Mucosa of gallbladder (tissue), 1 donor: ENCODE measurements around the gene PHOSPHO1. TPM values are rescaled to one million over a fixed set of nuclear protein-coding genes. Genes with fewer than 3 reads are reported as not detected.
"Not testable (repeated sequence)": the region's sequence is repeated elsewhere in the genome, so short reads cannot be mapped to it uniquely, and the experiment has no call there.

Experiments used
- DNase-seq: peaks from one replicate; pipeline ENCODE4 v3.0.0-alpha.2; 2020; ENCODE audit warnings: low spot score
- total RNA-seq: library from RNA; stranded (reverse); gene quantifications from one replicate; pipeline ENCODE4 v1.2.1, GENCODE V29; 2021
- donor health status: DM: no; HTN: no; CAD: no.

PHOSPHO1 gene
- total RNA-seq, 1 donor from 2014 or later, result 0.23 TPM

GRCh38 chr17:49193513-49194296, 36.9 kb downstream of the PHOSPHO1 start:
- DNase-seq, result peak; percentile 38

- peak; percentile 95 for DNase-seq
Observed at GRCh38 chr17:49191917-49192741, 38.5 kb downstream of the PHOSPHO1 start.

GRCh38 chr17:49191409-49191916, 39.1 kb downstream of the PHOSPHO1 start:
- no peak for DNase-seq

DNA sequence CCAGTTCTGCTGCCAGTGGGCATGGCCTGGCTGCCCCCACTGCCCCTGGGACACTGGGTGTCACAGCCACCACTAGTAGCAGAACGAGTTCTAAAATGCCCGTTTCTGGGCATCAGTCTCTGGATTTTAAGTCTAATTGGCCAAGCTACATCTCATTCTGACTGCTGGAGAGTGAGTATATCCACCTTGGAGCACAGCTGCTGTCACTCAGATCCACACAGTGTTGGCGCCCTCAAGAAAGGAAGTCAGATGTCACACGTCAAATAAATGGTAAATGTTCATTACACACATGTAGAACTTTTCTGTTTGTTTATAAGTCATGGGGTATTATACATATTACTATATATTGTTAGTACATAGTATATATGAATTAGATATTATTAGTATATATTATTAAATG, 39.7 kb downstream of the PHOSPHO1 start:
- no peak for DNase-seq

GRCh38 chr17:49187301-49187700, 43.3 kb downstream of the PHOSPHO1 start:
- DNase-seq, result no peak

GRCh38 chr17:49185381-49185780, 45.2 kb downstream of the PHOSPHO1 start:
- DNase-seq, result not testable (repeated sequence)

DNA sequence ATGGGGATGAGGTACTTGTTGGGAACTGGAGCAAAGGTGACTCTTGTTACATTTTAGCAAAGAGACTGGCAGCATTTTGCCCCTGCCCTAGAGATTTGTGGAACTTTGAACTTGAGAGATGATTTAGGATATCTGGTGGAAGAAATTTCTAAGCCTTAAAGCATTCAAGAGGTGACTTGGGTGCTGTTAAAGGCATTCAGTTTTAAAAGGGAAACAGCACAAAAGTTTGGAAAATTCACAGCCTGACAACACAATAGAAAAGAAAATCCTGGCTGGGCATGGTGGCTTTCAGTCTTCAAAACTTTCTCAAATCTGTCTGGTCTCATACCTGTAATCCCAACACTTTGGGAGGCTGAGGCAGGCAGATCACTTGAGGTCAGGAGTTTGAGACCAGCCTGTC, 46.1 kb downstream of the PHOSPHO1 start:
- not testable (repeated sequence) for DNase-seq

DNA sequence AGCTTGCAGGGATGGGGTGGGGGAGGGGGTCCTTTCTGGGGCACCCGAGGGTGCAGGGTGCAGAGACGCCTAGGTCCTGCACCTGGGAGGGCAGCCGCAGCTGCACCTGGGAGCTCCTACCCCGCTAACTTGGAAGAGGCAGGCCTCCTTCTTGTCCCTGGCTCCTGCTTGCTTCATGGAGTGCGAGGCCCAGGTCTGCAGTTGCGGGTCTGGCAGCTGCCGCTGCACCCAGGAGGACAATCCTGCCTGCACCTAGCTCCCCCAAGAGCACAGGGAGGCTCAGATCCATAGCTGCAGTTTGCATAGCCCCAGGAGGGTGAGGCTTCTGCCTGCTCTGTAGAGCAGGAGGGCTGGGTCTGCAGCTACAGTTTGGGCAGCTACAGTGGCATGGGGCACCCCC, 46.8 kb downstream of the PHOSPHO1 start:
- DNase-seq, result no peak

DNA sequence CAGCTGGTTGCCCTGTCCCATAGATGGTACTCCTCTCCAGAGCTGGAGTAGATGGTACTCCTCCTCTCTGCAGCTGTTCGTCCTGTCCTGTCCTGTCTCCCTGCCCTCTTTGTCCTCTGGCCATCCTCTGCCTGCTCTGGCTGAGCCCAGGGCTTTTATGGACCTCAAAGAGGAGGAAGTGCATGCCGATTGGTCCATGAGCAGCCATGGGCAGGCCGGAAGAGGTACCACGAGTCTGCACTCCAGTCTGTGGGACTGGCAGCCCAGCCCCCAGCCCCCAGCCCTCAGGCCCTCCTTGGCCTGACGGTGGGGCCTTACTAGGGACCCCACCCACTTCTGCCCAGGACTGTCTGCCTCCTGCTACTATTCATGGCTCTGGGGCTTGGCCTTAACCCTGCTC, 47.2 kb downstream of the PHOSPHO1 start:
- DNase-seq, result no peak

- no peak for DNase-seq
Observed at GRCh38 chr17:49180998-49181635, 49.5 kb downstream of the PHOSPHO1 start.

GRCh38 chr17:49180303-49180702, 50.3 kb downstream of the PHOSPHO1 start:
- peak; percentile 58 for DNase-seq

DNA sequence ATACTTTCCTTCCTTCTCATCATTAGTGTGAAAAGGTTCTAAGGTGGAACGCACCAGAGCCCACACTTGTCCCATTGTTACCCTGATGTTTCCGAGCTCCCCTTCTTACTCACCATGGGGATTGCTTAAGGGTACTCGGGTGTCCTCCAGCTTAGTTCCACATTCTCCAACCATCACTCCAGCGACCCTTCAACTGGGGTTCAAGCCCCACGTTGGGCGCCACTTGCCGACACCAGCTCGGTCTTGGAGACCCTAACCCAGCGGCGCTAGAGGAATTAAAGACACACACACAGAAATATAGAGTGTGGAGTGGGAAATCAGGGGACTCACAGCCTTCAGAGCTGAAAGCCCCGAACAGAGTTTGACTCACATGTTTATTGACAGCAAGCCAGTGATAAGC, 54.6 kb downstream of the PHOSPHO1 start:
- not testable (repeated sequence) for DNase-seq

Other genes starting within 250 kb of the PHOSPHO1 start
- gene IGF2BP1, start 233.4 kb downstream of the PHOSPHO1 start, total RNA-seq, result 1.1 TPM
- 4.6 TPM for gene B4GALNT2, start 98.0 kb downstream of the PHOSPHO1 start, total RNA-seq
- 3.4 TPM for gene GNGT2, start 20.2 kb downstream of the PHOSPHO1 start, total RNA-seq
- gene ABI3, start 20.1 kb downstream of the PHOSPHO1 start, total RNA-seq, result 15.8 TPM
- 67.4 TPM for gene ZNF652, start 131.5 kb upstream of the PHOSPHO1 start, total RNA-seq
- 141 TPM for gene PHB1, start 184.1 kb upstream of the PHOSPHO1 start, total RNA-seq